Gastrocnemius medialis (tissue), 4 donors: ENCODE measurements around the gene ASTN2. TPM values are rescaled to one million over a fixed set of nuclear protein-coding genes. Genes with fewer than 3 reads are reported as not detected.
"Not testable (repeated sequence)": the region's sequence is repeated elsewhere in the genome, so short reads cannot be mapped to it uniquely, and the experiment has no call there.

Experiments used
- ATAC-seq, 2 donors: fragments of 150-250 bp; one replicate each; pipeline ENCODE4 v1.9.1; 2016
- DNase-seq, 2 donors: peaks; one replicate each; pipeline ENCODE4 v3.0.0-alpha.2; 2019
- H3K27ac ChIP-seq, 4 donors: fragments of 200-600 bp; sonication (generic); 1 replicate in 1 of 4; 2 replicates in 3 of 4; pipeline ENCODE4 v1.5.1; 2016 to 2018; ENCODE audit warnings: mild to moderate bottlenecking in 2 of 4, moderate library complexity in 1 of 4
- H3K27me3 ChIP-seq, 3 donors: fragments of 200-600 bp; sonication (generic) in 2 of 3; 1 replicate in 1 of 3; 2 replicates in 2 of 3; pipeline versions ENCODE4 v1.5.1 to v1.6.0; 2016 to 2019; ENCODE audit warnings: mild to moderate bottlenecking in 1 of 3, moderate library complexity in 1 of 3
- H3K36me3 ChIP-seq, 2 donors: fragments of 200-600 bp; sonication (generic) in 1 of 2; one replicate each; pipeline ENCODE4 v1.5.1; 2017 to 2018
- H3K4me1 ChIP-seq, 2 donors: fragments of 200-600 bp; sonication (generic) in 1 of 2; one replicate each; pipeline ENCODE4 v1.5.1; 2016 to 2017; ENCODE audit warnings: mild to moderate bottlenecking in 2 of 2
- H3K4me3 ChIP-seq, 4 donors: fragments of 200-600 bp; sonication (generic) in 3 of 4; 1 replicate in 1 of 4; 2 replicates in 3 of 4; pipeline ENCODE4 v1.5.1; 2016 to 2019; ENCODE audit warnings: mild to moderate bottlenecking in 2 of 4
- H3K9me3 ChIP-seq, 3 donors: fragments of 200-600 bp; sonication (generic) in 2 of 3; 1 replicate in 1 of 3; 2 replicates in 2 of 3; pipeline ENCODE4 v1.5.1; 2016 to 2019
- POLR2A ChIP-seq, 2 donors: fragments of 450-650 bp; IDR thresholded peaks; one replicate each; pipeline ENCODE4 v1.6.1; 2017; ENCODE audit warnings: antibody characterized with exemption in 2 of 2, mild to moderate bottlenecking in 2 of 2, moderate library complexity in 2 of 2
- in situ Hi-C, 4 donors: fragments of 200-750 bp; cut with MboI; loops; one replicate each; pipeline versions ENCODE4 v1.15.0 to v1.8.0; 2017; ENCODE audit warnings: low sequenced_read_pairs in 4 of 4
- intact Hi-C: fragments of 100-400 bp; cut with DNase I; formaldehyde crosslinking; loops from one replicate; pipeline ENCODE4 v1.15.1; 2023; ENCODE audit warnings: low total_unique reads
- total RNA-seq, 4 donors: library from RNA; depleted of rRNA; stranded (reverse); fragments of >200 nt; gene quantifications; one replicate each; pipeline versions ENCODE4 v1.1.0 to v1.2.3, GENCODE V29; 2016
- TF ChIP-seq, protein P1 (sequence below), 5 experiments: fragments of 450-650 bp in 3 of 5; fragments of 200-600 bp in 2 of 5; sonication (generic) in 2 of 5; IDR thresholded peaks in 4 of 5; conservative IDR thresholded peaks in 1 of 5; 1 replicate in 4 of 5; 2 replicates in 1 of 5; pipeline ENCODE4 v1.5.1; 2016 to 2019; ENCODE audit warnings: antibody characterized with exemption in 5 of 5, mild to moderate bottlenecking in 3 of 5, moderate library complexity in 3 of 5

The ASTN2 gene
- total RNA-seq, 4 donors from 2014 or later, result 2.5 to 4.6 (median 3.7) TPM

DNA sequence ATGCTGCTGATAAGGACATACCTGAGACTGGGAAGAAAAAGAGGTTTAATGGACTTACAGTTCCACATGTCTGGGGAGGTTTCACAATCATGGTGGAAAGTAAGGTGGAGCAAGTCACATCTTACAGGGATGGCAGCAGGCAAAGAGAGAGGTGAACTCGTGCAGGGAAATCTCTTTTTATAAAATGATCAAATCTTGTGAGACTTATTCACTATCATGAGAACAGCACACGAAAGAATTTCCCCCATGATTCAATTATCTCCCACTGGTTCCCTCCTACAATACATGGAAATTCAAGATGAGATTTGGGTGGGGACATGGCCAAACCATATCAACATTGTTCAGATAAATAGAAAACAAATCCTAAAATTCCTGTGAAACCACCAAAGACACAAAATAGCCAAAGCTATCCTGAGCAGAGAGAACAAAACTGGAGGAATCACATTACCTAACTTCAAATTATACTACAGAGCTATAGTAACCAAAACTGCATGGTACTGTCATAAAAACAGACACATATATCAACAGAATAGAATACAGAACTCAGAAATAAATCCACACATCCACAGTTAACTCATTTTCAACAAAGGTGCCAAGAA lies 958.3 kb downstream of the ASTN2 start:
- no peak for TF ChIP-seq POLR2A (IDR thresholded peaks at IDR 0.05)
- TF ChIP-seq, protein P1, sequence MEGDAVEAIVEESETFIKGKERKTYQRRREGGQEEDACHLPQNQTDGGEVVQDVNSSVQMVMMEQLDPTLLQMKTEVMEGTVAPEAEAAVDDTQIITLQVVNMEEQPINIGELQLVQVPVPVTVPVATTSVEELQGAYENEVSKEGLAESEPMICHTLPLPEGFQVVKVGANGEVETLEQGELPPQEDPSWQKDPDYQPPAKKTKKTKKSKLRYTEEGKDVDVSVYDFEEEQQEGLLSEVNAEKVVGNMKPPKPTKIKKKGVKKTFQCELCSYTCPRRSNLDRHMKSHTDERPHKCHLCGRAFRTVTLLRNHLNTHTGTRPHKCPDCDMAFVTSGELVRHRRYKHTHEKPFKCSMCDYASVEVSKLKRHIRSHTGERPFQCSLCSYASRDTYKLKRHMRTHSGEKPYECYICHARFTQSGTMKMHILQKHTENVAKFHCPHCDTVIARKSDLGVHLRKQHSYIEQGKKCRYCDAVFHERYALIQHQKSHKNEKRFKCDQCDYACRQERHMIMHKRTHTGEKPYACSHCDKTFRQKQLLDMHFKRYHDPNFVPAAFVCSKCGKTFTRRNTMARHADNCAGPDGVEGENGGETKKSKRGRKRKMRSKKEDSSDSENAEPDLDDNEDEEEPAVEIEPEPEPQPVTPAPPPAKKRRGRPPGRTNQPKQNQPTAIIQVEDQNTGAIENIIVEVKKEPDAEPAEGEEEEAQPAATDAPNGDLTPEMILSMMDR (IDR thresholded peaks at IDR 0.05 in 4 of 5, conservative IDR thresholded peaks at IDR 0.05 in 1 of 5), result no peak
- Histone ChIP-seq H3K27ac (no peak overlapping the region), H3K4me3 (no peak overlapping the region), H3K27me3 (no peaks in the 10 kb centered on the region), H3K36me3 (no peaks in the 10 kb centered on the region), H3K4me1 (no peaks in the 10 kb centered on the region), H3K9me3 (peaks cover 0 to 6% (median 0%) of the 10 kb centered on the region in 3 donors)
- intact Hi-C loops (no loop called here), in situ Hi-C loops (loop anchor here in 1 of 4 donors (25.0 kb wide), 1 partner anchor 106 kb away; no protein-coding TSS in a partner anchor)
- DNase-seq (no peak), ATAC-seq (no peak)

DNA sequence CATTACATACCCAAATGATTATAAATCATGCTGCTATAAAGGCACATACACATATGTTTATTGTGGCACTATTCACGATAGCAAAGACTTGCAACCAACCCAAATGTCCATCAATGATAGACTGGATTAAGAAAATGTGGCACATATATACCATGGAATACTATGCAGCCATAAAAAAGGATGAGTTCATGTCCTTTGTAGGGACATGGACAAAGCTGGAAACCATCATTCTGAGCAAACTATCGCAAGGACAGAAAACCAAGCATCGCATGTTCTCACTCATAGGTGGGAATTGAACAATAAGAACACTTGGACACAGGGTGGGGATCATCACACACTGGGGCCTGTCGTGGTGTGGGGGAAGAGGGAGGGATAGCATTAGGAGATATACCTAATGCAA lies 960.3 kb downstream of the ASTN2 start:
- ATAC-seq, DNase-seq, intact Hi-C loops, H3K27ac ChIP-seq, H3K9me3 ChIP-seq, H3K4me1 ChIP-seq, H3K4me3 ChIP-seq, H3K27me3 ChIP-seq, H3K36me3 ChIP-seq: not testable (repeated sequence)
- in situ Hi-C loops, result loop anchor here in 1 of 4 donors (25.0 kb wide), 1 partner anchor 108 kb away; no protein-coding TSS in a partner anchor

DNA sequence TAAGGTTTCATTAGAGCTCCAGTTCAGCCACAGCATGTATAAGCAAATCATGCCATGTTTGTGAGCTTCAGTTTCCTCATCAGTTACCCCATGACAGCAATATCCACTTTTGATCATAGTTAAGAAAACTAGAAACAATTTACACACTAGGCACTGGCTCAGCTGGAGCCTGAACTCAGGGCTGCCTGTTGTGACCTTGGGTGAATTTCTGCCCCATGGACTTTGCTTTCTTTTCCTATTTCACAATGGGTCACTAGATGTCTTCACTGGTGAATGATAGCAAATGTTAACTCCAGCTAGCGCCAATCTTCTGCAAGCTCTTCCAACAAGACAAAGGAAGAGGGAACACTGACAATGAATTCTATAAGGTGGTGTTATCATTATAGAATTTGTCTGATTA lies 961.1 kb downstream of the ASTN2 start:
- Histone ChIP-seq H3K4me3 (no peak overlapping the region), H3K36me3 (no peaks in the 10 kb centered on the region), H3K4me1 (no peaks in the 10 kb centered on the region), H3K27me3 (no peaks in the 10 kb centered on the region), H3K9me3 (peaks cover 0 to 6% (median 0%) of the 10 kb centered on the region in 3 donors), H3K27ac (no peak overlapping the region)
- TF ChIP-seq, protein P1 (IDR thresholded peaks at IDR 0.05 in 4 of 5, conservative IDR thresholded peaks at IDR 0.05 in 1 of 5), result no peak
- no peak for TF ChIP-seq POLR2A (IDR thresholded peaks at IDR 0.05)
- intact Hi-C loops, result no loop called here
- DNase-seq (no peak), ATAC-seq (no peak)
- in situ Hi-C loops, result loop anchor here in 1 of 4 donors (25.0 kb wide), 1 partner anchor 109 kb away; no protein-coding TSS in a partner anchor

DNA sequence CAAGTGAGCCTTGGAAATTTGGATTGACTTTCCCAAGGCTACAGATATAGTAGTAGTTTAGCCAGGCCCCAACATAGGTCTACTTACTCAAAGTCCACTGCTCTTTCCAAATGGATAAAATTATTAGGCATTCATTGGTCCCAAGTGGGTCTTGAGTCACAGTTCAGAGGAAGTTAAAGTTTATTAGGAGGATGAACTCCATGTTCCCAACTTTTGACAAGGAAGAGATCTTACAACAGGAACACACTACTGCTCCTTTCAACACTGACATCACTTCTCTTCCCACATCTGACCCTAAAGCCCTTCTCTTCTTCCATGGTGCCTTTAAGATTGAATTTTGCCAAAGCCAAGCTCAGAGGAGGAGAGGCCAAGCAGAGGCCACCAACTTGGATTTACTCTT lies 962.2 kb downstream of the ASTN2 start:
- no peak for DNase-seq
- in situ Hi-C loops, result loop anchor here in 1 of 4 donors (25.0 kb wide), 1 partner anchor 110 kb away; no protein-coding TSS in a partner anchor
- H3K4me3 ChIP-seq, result no peak overlapping the region
- H3K9me3 ChIP-seq, result peaks cover 0 to 6% (median 0%) of the 10 kb centered on the region in 3 donors
- ATAC-seq, result no peak
- no peaks in the 10 kb centered on the region for H3K27me3 ChIP-seq
- intact Hi-C loops, result no loop called here
- H3K27ac ChIP-seq, result no peak overlapping the region
- no peak for TF ChIP-seq POLR2A (IDR thresholded peaks at IDR 0.05)
- TF ChIP-seq, protein P1 (IDR thresholded peaks at IDR 0.05 in 4 of 5, conservative IDR thresholded peaks at IDR 0.05 in 1 of 5), result no peak
- H3K4me1 ChIP-seq, result no peaks in the 10 kb centered on the region
- no peaks in the 10 kb centered on the region for H3K36me3 ChIP-seq

DNA sequence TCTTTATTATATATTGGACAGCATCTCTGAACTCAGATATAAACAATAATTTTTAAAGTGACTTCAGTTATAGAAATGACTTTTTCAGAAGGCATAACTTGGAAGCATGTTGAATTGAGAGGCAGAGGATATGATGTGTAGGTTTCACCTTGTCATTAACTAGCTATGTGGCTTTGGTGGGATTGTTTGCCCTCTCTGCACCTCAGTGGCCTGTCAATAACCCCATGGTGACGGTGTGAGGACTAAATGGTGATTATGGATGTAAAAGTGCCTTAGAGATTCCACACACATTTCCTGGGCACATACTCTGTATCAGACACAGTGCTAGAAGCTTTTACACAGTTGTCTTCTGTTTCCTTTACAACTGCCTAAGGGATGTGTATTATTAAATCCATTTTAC lies 962.6 kb downstream of the ASTN2 start:
- in situ Hi-C loops (loop anchor here in 1 of 4 donors (25.0 kb wide), 1 partner anchor 110 kb away; no protein-coding TSS in a partner anchor), intact Hi-C loops (no loop called here)
- H3K9me3 ChIP-seq, result peaks cover 0 to 6% (median 0%) of the 10 kb centered on the region in 3 donors
- TF ChIP-seq POLR2A (IDR thresholded peaks at IDR 0.05), result no peak
- TF ChIP-seq, protein P1 (IDR thresholded peaks at IDR 0.05 in 4 of 5, conservative IDR thresholded peaks at IDR 0.05 in 1 of 5), result no peak
- DNase-seq (no peak), ATAC-seq (no peak)
- no peaks in the 10 kb centered on the region for H3K27me3 ChIP-seq
- no peaks in the 10 kb centered on the region for H3K4me1 ChIP-seq
- H3K27ac ChIP-seq, result no peak overlapping the region
- no peaks in the 10 kb centered on the region for H3K36me3 ChIP-seq
- no peak overlapping the region for H3K4me3 ChIP-seq
